Breast epithelium (tissue), 4 donors: Measurements from ENCODE around the gene CRYBG1. TPM values are rescaled to one million over a fixed set of nuclear protein-coding genes. Genes with fewer than 3 reads are reported as not detected.

Experiments used
- DNase-seq, 2 donors: peaks; one replicate each; pipeline ENCODE4 v3.0.0-alpha.2; 2019; ENCODE audit warnings: low spot score in 2 of 2
- H3K27ac ChIP-seq, 2 donors: fragments of 200-600 bp; sonication (generic) in 1 of 2; one replicate each; pipeline ENCODE4 v1.5.1; 2016 to 2019; ENCODE audit warnings: mild to moderate bottlenecking in 1 of 2
- H3K27me3 ChIP-seq, 2 donors: fragments of 200-600 bp; sonication (generic) in 1 of 2; one replicate each; pipeline versions ENCODE4 v1.5.1 to v1.6.0; 2017 to 2019; ENCODE audit warnings: control low read depth in 1 of 2, mild to moderate bottlenecking in 1 of 2
- H3K36me3 ChIP-seq: fragments of 200-600 bp; one replicate; pipeline ENCODE4 v1.5.1; 2019
- H3K4me1 ChIP-seq, 2 donors: fragments of 200-600 bp; sonication (generic); one replicate each; pipeline ENCODE4 v1.5.1; 2016 to 2019; ENCODE audit warnings: control low read depth in 1 of 2
- H3K4me3 ChIP-seq, 3 donors: fragments of 200-600 bp; sonication (generic); 1 replicate in 2 of 3; 2 replicates in 1 of 3; pipeline ENCODE4 v1.5.1; 2016 to 2019; ENCODE audit warnings: mild to moderate bottlenecking in 3 of 3, moderate library complexity in 2 of 3
- H3K9me3 ChIP-seq, 2 donors: fragments of 200-600 bp; sonication (generic) in 1 of 2; one replicate each; pipeline ENCODE4 v1.5.1; 2016 to 2019; ENCODE audit warnings: control low read depth in 1 of 2
- CTCF ChIP-seq, 3 donors: fragments of 450-650 bp; IDR thresholded peaks; one replicate each; pipeline ENCODE4 v1.5.1; 2016 to 2017; ENCODE audit warnings: antibody characterized with exemption in 3 of 3, mild to moderate bottlenecking in 3 of 3, moderate library complexity in 3 of 3
- POLR2A ChIP-seq: fragments of 450-650 bp; IDR thresholded peaks from one replicate; pipeline ENCODE4 v1.6.1; 2016; ENCODE audit warnings: antibody characterized with exemption, mild to moderate bottlenecking, moderate library complexity
- POLR2AphosphoS5 ChIP-seq, 3 donors: sonication (generic); formaldehyde crosslinking; IDR thresholded peaks; one replicate each; pipeline ENCODE4 v1.6.1; 2017; ENCODE audit warnings: antibody characterized with exemption in 3 of 3
- intact Hi-C: fragments of 100-400 bp; cut with DNase I; formaldehyde crosslinking; loops from one replicate; pipeline ENCODE4 v1.15.1; 2023; ENCODE audit warnings: low total_unique reads
- total RNA-seq, 3 donors: library from RNA; depleted of rRNA; stranded (reverse); fragments of >200 nt; gene quantifications; one replicate each; pipeline ENCODE4 v1.1.0, GENCODE V29; 2016

The CRYBG1 gene
- total RNA-seq, 3 donors from 2014 or later = 30.9 to 142 (median 38.3) TPM

- DNase-seq = no peak
- Histone ChIP-seq H3K4me1 (peaks cover 0 to 3% of the 10 kb centered on the region in 2 donors), H3K9me3 (no peaks in the 10 kb centered on the region), H3K27ac (no peak overlapping the region), H3K4me3 (no peak overlapping the region), H3K36me3 (no peaks in the 10 kb centered on the region), H3K27me3 (no peaks in the 10 kb centered on the region)
- TF ChIP-seq CTCF (IDR thresholded peaks at IDR 0.05) (no peak), POLR2A (no peak), POLR2AphosphoS5 (IDR thresholded peaks at IDR 0.05) (no peak)
- intact Hi-C loops = loop anchor here (10.0 kb wide), 1 partner anchor 1831 kb away; no protein-coding TSS in a partner anchor
Observed at GRCh38 chr6:106473812-106474211, 113.3 kb downstream of the CRYBG1 start.

GRCh38 chr6:106474466-106474865, 113.9 kb downstream of the CRYBG1 start:
- H3K9me3 ChIP-seq = no peaks in the 10 kb centered on the region
- H3K4me1 ChIP-seq = peaks cover 0 to 3% of the 10 kb centered on the region in 2 donors
- no peaks in the 10 kb centered on the region for H3K27me3 ChIP-seq
- no peak overlapping the region for H3K4me3 ChIP-seq
- no peaks in the 10 kb centered on the region for H3K36me3 ChIP-seq
- DNase-seq = no peak
- intact Hi-C loops = loop anchor here (10.0 kb wide), 1 partner anchor 1830 kb away; no protein-coding TSS in a partner anchor
- no peak overlapping the region for H3K27ac ChIP-seq
- TF ChIP-seq POLR2A (no peak), POLR2AphosphoS5 (IDR thresholded peaks at IDR 0.05) (no peak), CTCF (IDR thresholded peaks at IDR 0.05) (no peak)

GRCh38 chr6:106475284-106475683, 114.8 kb downstream of the CRYBG1 start:
- Histone ChIP-seq H3K9me3 (no peaks in the 10 kb centered on the region), H3K4me3 (no peak overlapping the region), H3K27me3 (no peaks in the 10 kb centered on the region), H3K27ac (no peak overlapping the region), H3K36me3 (no peaks in the 10 kb centered on the region), H3K4me1 (peaks cover 0 to 3% of the 10 kb centered on the region in 2 donors)
- intact Hi-C loops = loop anchor here (10.0 kb wide), 1 partner anchor 1830 kb away; no protein-coding TSS in a partner anchor
- TF ChIP-seq CTCF (IDR thresholded peaks at IDR 0.05) (no peak), POLR2AphosphoS5 (IDR thresholded peaks at IDR 0.05) (no peak), POLR2A (no peak)
- no peak for DNase-seq

GRCh38 chr6:106476331-106477105, 116.0 kb downstream of the CRYBG1 start:
- intact Hi-C loops = loop anchor here (10.0 kb wide), 1 partner anchor 1828 kb away; no protein-coding TSS in a partner anchor

More at GRCh38 chr6:106476331-106477105, 116.0 kb downstream of the CRYBG1 start:
- Histone ChIP-seq H3K36me3 (no peaks in the 10 kb centered on the region), H3K27me3 (no peaks in the 10 kb centered on the region), H3K4me1 (peaks cover 0 to 3% of the 10 kb centered on the region in 2 donors), H3K27ac (no peak overlapping the region), H3K9me3 (no peaks in the 10 kb centered on the region), H3K4me3 (no peak overlapping the region)
- no peak for DNase-seq
- TF ChIP-seq CTCF (IDR thresholded peaks at IDR 0.05) = no peak
- TF ChIP-seq POLR2A = no peak
- no peak for TF ChIP-seq POLR2AphosphoS5 (IDR thresholded peaks at IDR 0.05)
